Stimulated activated naive CD8-positive, alpha-beta T cell treated with anti-CD3 and anti-CD28 coated beads, Interleukin-15, Interleukin-2, amounts not matched to agents 100 U/mL and 50 U/mL, for 24 hours (primary cell): ENCODE data around the gene TIGD7.
"Not testable (repeated sequence)": the region's sequence is repeated elsewhere in the genome, so short reads cannot be mapped to it uniquely, and the experiment has no call there.

Experiments
- ATAC-seq: fragments of 150-1000 bp; cut with Tn5 transposase; one replicate; pipeline ENCODE4 v1.10.0; 2021
- DNase-seq: peaks from one replicate; pipeline ENCODE4 v3.0.0; 2021

TIGD7 gene

DNA sequence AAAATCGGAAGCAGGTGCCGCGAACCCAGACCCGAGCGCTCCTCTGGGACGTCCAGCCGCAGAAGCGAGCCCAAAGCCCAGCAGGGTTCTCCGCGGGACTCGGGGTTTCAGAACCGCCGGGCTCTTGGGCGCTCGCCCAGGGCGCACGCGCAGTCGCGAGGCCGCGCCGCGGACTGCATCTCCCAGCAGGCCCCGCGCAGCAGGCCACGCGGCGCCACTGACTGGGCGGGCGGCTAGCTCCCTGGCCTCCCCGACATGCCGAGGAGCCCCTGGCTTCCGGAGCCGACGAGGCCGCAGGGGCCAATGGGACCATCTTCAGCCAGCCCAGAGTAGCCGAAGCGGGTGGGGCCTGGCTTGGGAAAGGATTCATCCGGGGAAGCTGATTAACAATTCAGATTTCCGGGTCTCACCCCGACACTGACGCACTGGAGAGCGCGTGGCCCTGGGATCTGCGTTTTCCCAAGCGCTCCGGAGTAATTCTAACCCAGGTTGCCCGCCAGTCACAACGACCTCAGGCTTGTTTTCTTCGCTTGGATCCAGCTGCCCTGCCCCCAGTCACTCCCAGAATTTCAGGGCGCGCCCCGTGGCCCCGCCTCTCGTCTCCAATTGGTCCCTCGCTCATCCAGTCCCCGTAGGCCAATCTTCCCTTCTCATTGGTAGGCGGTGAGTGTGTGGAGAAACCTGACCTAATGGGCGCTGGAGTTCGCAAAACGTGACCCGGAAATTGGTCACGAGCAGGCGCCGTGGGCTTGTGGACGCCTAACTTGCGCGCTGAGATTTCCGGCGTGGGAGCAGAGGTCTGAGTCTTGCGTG, 22.3 kb downstream of the TIGD7 start, which contains the start of gene ZNF263:
Gene ZNF263 (plus strand): TSS at position 762 of the 813 bp plus-strand sequence. CDS start 328 bp downstream, outside the sequence.
- ATAC-seq (peak; percentile 92), DNase-seq (peak; percentile 91)

DNA sequence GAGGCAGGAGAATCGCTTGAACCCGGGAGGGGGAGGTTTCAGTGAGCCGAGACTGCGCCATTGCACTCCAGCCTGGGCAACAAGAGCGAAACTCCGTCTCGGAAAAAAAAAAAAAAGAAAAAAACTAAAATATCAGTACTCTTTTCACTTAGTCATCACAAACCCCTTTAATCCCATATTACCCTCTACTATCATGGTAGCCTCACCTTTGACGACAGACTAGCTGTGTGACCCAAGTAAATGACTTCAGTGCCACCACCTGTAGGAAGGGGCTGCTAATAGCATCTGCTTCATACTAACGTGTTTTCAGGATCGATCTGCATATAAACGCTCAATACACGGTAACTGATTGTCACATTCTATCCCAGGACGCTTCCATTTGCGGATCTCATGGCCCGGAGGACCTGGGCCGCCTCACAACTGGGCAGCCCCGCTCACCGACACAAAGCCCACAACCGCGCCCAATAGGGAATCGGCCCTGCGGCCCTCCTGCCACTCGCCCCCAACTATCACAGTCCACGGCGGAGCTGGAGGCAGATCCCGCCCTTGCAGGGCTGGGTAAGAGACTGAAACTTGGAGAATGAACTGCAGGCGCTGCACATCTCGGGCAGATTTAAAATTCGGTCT, 23.0 kb downstream of the TIGD7 start:
- DNase-seq: no peak
- ATAC-seq: peak; percentile 45

DNA sequence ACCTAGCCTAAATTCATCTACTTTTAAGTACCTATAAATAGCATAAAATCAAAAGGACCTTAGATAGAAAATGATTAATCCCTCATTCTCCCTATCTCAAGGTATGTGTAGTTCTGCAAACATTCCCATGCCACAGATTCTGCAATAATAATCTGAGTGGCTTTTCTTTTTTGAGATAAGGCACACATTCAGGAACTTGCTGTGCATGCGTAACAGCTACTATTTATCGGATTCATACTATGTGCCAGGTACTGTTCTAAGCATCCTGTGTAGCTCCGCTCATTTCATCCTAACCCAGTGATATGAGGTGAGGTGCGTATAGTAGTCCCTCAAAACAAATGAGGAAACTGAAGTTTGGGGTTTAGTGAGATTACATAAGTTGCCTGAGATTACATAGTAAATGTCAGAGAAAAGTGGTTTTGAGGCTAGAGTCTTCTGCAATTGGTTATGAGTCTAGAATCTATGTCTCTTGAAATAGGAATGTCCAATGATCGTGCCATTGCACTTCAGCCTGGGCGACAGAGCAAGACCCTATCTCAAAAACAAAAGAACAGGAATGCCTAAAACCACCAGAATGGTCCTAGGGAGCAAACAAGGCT, 23.9 kb downstream of the TIGD7 start:
- ATAC-seq (no peak), DNase-seq (no peak)

DNA sequence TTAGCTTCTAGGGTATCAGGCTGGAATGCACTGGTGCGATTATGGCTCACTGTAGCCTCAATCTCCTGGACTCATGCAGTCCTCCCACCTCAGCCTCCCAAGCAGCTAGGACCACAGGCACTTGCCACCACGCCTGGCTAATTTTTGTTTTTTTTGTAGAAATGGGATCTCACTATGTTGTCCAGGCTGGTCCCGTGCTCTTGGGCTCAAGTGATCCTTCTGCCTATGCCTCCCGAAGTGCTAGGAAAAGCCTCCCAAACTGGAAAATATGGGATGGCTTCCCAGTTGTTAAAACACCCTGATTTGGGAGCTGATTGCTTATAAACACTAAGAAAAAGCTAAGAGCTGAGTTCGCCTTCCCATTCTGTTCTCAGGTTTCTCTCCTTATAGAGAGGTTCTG, 28.6 kb downstream of the TIGD7 start:
- no peak for ATAC-seq

DNA sequence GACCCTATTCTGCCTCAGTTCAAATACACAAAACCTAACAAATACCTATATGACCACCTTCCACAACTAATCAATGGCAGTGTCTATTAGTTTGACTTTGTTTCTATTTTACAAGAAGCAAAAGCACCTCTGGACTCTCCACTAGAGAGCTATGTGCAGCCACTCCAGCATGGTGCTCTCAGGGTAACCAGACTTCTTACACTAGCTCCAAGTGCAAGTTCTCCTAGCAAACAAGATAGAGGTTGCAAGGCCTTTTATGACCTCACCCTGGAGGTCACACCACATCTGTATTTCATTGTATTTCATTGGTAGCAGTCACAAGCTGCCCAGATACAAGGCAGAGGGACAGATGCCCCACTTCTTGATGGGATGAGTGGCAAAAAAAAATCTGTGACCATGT, 30.3 kb downstream of the TIGD7 start:
- no peak for ATAC-seq

More for the DNA sequence above, 28.6 kb downstream of the TIGD7 start:
- no peak for DNase-seq

DNA sequence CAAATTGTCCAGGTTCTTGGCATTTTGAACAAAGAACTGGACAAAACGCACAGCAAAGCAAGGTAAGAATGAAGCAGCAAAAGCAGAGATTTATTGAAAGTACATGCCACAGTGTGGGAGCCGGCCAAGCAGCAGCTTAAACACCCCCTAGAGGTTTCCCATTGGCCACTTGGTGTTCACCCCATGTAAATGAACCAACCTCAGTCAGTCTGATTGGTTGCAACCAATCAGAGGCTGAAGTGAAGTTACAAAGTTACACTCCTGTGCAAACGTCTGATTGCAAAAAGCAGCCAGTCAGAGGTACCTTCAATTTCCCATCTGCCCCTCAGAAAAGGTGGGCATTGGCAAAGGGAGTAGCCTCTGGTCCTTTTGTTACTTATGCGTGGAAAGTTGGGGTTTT, 30.7 kb downstream of the TIGD7 start:
- no peak for DNase-seq
- no peak for ATAC-seq

More for the DNA sequence above, 30.3 kb downstream of the TIGD7 start:
- no peak for DNase-seq

DNA sequence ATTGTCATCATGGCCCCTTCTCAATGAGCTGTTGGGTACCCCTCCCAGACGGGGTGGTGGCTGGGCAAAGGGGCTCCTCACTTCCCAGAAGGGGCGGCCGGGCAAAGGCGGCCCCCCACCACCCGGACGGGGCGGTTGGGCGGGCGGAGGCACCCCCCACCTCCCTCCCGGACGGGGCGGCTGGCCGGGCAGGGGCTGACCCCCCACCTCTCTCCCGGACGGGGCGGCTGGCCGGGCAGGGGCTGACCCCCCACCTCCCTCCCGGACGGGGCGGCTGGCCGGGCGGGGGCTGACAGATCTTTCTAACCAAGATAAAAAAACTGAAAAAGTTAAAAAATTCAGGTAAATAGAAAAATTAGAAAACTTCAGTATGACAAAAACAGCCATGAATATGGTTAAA, 33.9 kb downstream of the TIGD7 start:
- not testable (repeated sequence) for DNase-seq, ATAC-seq

DNA sequence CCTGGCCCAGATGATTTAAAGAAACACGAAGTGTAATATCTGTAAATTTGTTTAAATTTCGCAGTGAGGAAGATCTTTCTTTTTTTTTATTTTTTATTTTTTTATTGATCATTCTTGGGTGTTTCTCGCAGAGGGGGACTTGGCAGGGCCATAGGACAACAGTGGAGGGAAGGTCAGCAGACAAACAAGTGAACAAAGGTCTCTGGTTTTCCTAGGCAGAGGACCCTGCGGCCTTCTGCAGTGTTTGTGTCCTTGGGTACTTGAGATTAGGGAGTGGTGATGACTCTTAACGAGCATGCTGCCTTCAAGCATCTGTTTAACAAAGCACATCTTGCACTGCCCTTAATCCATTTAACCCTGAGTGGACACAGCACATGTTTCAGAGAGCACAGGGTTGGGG, 34.5 kb downstream of the TIGD7 start:
- not testable (repeated sequence) for DNase-seq, ATAC-seq

DNA sequence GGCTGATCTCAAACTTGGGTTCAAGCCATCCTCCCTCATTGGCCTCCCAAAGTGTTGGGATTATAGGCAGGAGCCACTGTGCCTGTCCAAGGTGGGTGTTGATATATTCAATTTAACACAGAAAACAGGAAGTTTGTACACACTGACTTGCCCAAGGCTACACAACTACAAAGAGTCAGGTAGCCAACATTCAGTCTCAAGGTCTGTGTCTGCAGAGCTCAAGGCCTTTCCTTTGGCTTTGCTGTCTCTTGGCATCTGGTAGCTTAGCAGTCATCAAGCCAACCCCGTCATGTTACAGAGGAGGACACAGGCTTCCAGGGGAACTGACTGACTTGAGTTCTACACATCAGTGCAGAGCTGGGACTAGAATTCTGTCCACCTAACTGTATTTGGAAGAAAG, 36.9 kb downstream of the TIGD7 start:
- DNase-seq (no peak), ATAC-seq (no peak)

DNA sequence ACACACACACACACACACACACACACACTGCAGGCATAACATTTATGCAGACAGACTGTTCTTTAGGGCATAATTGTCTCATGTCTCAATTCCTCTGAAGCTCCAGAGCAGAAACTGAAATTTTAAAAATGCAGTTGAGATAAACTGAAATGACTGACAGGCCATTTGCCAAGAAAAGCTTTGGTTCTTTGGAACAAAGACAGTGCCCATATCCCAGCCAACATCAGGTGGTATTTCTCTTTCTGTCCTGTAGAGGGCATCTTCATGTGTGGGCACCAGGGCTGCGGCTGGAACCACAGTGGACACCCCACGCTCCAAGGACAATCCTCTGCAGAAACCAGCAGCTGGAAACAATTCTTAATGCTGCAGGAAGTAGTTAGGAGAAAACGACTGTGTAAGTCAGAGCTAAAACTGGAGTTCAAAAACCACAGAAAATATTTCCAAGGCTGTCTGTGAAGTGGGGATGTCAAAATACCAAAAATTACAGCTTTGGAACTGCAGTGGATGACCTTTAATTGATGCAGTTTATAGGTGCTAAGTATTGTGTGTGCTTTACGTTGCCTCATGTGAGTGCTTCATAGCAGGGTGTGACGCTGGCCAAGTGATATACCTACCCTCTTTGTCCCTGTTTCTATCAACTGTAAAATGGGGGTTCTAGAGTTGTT, 38.2 kb downstream of the TIGD7 start:
- DNase-seq: no peak
- no peak for ATAC-seq

DNA sequence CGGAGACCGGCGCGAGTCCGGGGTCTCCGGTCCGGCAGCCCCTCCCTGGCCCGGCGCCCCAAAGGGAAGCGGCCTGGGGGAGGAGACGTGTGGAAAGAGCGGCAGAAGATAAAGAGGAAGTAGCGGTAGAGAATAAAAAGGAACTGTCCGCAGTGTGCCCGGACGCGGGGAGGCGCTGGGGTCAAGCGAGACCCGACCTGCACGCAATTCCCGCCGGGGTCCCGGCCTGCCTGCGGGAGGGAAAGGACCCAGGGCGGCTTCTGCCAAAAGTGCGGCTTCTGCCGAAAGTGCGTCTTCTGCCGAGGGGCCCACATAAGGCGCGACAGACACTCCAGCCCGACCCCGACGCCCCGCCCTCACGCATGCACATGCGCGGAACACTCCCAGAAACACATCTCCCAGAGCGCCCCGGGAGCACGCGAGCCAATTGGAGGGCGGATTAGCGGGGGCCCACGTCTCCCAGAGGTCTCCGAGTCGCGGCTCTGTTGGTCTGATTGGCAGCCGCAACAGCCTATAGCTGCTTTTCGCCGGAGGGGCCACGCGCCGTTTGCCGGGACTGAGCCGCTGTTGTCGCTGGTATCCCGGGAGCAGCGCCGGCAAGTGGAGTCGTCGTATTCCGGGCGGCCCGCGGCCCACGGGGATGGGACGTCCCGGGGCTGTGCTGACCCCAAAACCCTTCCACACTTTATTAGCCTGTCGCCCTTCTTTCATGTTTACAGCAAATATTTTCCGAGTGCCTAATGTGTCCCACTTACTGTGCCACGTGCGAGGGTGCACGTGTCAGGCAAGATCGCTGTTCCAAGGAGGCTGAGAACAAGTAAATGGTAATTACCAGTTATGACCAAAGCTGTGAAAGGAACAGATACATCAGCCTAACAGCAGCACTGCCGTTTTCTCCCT, 40.8 kb downstream of the TIGD7 start:
- ATAC-seq (peak; percentile 92), DNase-seq (peak; percentile 98)

DNA sequence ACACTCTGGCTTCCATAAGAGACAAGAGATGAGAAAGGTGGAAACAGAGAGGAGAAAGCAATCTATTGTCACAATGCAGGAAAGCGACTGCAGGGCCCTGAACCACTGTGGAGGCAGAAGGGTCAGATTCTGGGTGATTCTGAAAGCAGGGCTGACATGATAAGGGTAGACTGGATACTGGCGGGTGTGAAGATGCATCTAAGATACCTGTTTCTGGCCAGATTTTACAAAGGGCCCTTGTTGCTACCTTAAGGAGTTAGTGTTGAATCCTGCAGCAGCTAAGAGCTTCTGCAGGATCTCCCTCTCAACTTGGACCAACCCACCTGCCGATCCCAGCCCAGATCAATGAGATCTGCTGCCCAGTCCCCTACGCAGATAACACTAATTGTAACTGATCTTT, 42.7 kb downstream of the TIGD7 start:
- no peak for DNase-seq
- no peak for ATAC-seq

DNA sequence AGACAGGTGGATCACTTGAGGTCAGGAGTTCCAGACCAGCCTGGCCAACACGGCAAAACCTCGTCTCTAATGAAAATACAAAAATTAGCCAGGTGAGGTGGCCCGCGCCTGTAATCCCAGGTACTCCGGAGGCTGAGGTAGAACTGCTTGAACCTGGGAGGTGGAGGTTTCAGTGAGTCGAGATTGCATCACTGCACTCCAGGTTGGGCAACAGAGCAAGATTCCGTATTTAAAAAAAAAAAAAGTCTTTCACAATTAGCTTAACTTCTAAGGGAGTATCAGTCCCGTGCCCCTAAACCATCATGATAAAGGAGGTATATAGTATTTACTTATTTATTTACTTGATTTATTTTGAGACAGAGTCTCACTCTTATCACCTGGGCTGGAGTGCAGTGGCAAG, 45.4 kb downstream of the TIGD7 start:
- ATAC-seq (no peak), DNase-seq (no peak)

DNA sequence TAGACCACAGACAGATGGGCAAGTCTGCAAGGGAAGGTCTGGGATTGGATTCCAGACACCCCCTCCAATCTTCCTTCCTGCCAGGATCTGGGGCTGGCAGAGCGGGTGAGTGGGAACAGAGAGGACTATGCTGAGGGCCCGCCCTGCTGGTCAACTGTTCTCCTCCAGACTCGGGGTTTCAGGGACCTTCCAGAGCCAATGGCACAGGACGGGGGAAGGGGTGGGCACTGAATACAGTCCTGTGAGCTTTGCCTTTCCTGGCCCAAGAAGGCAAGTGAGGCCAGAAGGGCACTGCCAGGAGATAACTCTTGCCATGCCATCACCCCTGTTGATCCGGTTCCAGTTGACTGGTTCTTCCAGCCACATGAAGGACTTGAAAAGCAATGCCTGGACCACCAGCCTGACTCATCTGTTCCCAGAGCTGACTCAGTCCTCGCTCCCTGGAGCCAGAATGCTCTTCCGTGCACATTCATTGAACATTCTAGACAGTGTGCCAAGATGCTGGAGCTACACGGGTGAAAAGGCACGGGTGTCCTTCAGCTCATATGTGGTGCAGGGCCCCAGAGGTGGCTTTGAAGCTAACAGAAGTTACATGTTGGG, 48.3 kb downstream of the TIGD7 start:
- no peak for ATAC-seq
- DNase-seq: no peak

DNA sequence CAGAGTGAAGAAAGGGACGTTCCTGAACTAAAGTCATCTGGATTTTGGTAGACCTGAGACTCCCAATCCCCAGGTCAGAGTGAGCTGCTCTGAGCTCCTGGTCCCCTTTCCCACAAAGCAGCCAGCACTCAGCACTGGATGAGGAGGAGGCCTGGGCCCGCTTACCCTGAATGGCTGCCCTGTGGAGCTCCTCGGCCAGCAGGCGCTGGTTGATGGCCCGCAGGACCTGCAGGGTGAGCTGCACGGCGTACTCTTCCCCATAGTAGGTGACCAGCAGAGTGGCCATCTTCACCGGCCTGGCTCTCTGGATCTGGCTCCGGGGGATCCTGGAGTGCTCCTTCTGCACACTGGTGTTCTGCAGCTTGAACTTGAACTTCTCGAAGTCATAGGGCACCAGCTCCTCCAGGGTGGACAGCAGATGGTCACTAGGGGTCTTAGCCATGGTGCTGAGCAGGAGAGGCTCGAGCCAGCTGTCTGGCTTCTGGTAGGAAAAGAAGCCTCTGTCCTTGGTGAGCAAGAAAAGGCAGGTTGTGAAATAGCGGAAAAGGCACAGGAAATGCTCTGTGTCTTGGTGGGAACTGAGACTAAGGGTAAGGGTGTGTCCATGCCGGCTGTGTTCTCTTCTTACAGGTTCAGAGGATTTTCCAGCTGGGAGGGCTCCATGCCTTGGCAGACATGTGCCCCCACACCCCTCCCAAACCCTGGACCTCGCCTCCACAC, 48.9 kb downstream of the TIGD7 start, which contains the start of gene MEFV:
Gene MEFV (minus strand): TSS at position 488 of the 720 bp plus-strand sequence. CDS start 46 bp downstream, at position 442.
- DNase-seq: no peak
- ATAC-seq: no peak

DNA sequence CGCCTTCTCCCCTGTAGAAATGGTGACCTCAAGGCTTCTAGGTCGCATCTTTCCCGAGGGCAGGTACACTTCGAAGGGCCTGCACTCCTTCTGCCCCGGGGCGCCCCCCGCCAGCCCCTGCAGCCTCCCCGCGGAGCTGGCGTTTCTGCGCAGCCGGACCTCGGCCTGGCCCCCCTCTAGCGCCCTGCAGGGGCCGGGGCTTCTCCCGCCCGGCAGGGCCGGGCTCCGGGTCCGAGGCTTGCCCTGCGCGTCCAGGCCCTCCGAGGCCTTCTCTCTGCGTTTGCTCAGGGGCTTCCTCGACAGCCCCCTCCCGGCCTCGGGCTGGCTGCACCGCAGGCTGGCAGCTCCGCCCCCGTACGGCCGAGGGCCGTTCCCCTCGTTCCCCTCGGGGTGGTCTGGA, 50.9 kb downstream of the TIGD7 start:
- DNase-seq (no peak), ATAC-seq (no peak)

DNA sequence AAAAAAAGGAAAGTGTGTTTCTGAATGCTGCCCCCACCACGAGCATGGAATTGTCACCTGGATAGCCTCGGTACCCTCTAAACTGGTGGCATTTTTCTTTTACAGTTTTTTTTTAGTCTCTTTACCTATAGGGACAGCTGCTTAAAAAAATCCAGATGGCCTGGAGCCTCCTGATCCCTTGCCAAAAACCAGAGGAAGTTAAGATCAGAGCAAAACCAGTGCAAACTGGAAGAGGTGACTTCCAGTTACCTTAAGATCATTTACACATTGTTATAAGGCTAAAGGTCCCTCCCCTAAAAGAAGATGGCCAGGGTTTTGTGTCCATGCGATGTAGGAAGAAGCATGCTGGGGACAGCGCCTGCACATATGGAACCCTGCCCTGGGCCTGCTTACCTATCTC, 52.3 kb downstream of the TIGD7 start:
- ATAC-seq (no peak), DNase-seq (no peak)

DNA sequence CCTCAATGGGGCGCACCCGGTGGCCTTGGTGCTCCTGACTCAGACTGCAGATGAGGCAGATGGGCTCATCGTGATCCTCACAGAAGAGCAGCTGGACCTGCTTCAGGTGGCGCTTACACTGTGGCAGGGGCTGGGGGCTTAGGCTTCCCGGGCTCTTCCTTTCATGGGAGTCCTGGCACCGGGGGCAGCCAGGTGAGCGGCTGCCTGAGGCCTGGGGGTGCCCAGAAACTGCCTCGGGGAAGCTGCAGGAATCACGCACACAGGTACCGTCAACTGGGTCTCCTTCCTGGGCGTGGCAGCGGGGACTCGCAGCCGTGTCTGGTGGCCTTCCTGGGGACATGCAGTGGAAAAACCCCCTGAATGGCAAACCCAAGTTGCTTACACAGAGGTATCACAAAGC, 55.8 kb downstream of the TIGD7 start:
- no peak for ATAC-seq
- no peak for DNase-seq

DNA sequence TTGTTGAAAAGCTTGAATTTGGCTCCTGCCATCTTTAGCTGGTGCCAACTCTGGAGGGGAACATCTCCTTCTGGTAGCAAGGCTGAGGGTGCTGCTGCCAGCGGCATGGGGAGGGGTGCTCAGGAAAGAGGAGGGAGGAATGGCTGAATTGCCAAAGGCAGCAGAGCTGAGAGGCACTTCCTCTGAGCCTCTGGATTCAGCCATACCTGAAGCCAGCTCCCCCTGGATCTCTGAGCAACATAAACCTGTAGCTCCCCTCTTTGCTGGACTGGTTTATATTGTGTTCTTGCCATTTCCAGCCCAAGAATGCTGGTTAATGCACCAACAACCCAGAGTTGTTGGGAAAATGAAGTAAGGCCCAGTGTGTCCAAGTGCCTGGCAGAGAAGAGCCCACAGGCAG, 56.2 kb downstream of the TIGD7 start:
- no peak for ATAC-seq
- DNase-seq: no peak
